22Rv1 (cell line): ENCODE results near the gene MPDZ.

Experiments
- H3K27ac ChIP-seq: fragments of 450-650 bp; 2 replicates; pipeline ENCODE4 v1.5.1; 2017
- ZFX ChIP-seq: fragments of 450-650 bp; IDR thresholded peaks from 2 replicates; pipeline ENCODE4 v1.6.1; 2017; ENCODE audit warnings: antibody characterized with exemption, borderline replicate concordance
- TF ChIP-seq, protein P1 (sequence below): fragments of 450-650 bp; IDR thresholded peaks from 2 replicates; pipeline ENCODE4 v1.5.1; 2017; ENCODE audit warnings: mild to moderate bottlenecking

MPDZ gene

DNA sequence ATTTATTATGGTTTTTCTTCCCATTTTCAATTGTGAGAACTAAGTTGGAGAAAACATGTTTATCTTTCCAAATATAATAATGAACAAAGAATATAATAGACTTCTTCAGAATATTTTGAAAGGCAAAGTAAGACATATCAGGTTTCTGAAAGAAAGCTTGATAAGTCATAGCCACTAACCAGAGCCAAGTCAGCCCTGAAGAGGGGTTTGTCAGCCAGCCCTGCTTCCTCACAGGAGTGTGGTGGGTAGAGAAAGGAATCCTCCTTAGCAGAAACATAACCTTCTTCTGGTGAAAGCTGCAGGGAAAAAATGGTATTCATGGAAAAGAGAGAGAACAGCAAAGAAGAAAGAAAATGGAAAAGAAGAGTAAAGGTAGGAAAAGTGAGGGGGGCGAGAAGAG is 93.4 kb downstream of the MPDZ start:
- no peak for TF ChIP-seq ZFX
- TF ChIP-seq, protein P1, sequence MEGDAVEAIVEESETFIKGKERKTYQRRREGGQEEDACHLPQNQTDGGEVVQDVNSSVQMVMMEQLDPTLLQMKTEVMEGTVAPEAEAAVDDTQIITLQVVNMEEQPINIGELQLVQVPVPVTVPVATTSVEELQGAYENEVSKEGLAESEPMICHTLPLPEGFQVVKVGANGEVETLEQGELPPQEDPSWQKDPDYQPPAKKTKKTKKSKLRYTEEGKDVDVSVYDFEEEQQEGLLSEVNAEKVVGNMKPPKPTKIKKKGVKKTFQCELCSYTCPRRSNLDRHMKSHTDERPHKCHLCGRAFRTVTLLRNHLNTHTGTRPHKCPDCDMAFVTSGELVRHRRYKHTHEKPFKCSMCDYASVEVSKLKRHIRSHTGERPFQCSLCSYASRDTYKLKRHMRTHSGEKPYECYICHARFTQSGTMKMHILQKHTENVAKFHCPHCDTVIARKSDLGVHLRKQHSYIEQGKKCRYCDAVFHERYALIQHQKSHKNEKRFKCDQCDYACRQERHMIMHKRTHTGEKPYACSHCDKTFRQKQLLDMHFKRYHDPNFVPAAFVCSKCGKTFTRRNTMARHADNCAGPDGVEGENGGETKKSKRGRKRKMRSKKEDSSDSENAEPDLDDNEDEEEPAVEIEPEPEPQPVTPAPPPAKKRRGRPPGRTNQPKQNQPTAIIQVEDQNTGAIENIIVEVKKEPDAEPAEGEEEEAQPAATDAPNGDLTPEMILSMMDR = no peak
- no peak overlapping the region for H3K27ac ChIP-seq

DNA sequence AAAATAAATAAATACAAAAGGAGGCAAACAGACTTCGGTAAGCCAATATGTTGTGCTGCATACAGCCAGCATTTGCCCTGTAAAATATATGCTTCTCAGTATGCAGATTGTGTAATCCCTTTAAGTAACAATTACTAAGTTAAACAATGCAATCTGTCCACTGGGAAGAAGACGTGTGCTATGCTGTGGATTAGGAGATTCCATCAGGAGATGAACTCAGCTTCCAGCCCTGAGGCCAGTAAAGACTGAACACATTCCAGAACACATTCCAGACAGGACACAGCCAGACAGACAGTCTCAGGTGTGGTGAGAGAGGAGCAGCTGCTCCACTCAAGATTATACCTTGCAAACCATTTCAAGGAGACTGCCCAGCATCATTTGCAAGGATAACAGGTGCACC is 97.8 kb downstream of the MPDZ start:
- no peak for TF ChIP-seq ZFX
- TF ChIP-seq, protein P1 = no peak
- H3K27ac ChIP-seq = no peak overlapping the region

DNA sequence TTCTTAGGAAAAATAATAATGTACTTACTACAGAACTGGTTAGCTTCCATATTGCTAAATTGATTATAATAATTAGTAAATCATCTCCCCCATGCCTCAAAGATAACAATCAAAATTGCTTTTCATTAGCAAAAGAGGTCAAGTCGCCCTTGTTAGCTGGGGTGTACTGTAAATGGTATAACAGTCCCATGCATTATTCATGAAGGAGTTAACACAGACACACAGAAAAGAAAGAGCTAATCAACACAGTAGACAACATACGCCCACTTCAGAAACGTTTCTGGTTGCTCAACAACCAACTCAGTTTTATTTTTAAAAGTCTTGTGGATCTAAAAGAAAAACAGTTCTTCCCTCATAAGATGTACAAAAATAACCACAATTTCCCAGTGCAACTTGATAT is 100.2 kb downstream of the MPDZ start:
- no peak overlapping the region for H3K27ac ChIP-seq
- no peak for TF ChIP-seq ZFX
- TF ChIP-seq, protein P1 = no peak

DNA sequence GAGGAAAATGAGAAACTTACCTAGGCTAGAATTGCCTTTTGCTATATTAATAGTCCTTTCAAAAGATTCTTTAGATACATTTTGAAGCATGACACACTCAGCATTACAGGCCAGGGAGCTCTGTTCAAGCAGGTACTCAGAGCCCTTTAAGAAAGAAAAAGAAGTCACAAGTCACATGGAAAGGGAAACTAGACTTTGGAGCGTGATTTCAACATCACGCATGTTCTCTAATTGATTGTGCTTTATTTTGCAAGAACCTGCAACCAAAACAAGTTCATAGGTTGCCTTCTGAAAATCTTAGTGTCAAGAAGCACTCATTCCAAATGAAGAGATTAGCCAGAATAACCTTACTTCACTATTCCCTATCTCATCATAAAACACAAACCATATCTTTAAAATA is 103.8 kb downstream of the MPDZ start:
- no peak overlapping the region for H3K27ac ChIP-seq
- no peak for TF ChIP-seq ZFX
- TF ChIP-seq, protein P1 = no peak

DNA sequence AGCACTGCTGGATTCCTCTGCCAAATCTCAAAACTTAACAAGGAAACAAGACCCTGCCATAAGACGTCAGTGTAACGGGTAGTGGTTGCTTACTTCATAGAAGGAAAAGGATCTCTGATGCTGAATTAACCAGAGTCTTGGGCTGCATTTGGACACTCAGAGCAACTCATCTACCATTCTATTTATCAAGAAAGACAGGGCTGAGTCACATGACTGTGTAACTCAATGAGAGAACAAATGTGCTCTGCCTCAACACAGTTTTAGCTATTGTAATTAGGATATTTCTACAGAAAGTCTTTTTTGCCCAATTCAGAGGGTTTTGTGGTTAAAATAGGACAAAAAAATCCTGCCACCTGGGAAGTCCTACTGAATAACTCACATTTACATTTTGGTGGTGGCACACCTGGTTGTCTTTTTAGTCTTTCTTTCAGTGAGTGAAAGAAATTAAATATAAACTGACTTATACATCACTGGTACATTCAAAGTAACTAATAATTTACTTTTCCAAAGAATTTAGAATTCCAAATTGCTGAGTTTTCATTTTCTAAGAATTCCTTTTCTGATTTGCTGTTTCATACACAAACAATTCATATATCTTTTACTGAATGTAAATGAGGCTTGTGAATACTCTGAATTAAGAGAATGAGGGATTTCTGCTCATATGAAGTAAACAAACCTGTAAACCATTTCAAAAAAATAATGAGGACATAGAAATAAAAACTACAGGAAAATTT is 104.4 kb downstream of the MPDZ start:
- no peak for TF ChIP-seq ZFX
- TF ChIP-seq, protein P1 = no peak
- no peak overlapping the region for H3K27ac ChIP-seq

DNA sequence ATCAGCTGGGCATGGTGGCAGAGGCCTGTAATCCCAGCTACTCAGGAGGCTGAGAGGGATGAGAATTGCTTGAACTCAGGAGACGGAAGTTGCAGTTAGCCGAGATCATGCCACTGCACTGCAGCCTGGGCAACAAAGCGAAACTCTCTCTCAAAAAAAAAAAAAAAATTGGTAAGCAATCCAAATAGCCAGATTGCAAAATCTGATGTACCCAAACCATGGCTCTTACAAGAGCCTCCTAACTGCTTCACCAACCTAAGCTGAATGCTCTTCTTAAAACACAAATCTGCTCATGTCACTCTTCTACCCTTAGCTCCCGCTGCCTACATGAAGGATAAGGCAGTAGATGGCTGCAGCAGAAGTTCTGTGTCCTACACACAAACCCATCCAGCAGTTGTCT is 105.9 kb downstream of the MPDZ start:
- no peak for TF ChIP-seq ZFX
- TF ChIP-seq, protein P1 = no peak
- H3K27ac ChIP-seq = no peak overlapping the region

DNA sequence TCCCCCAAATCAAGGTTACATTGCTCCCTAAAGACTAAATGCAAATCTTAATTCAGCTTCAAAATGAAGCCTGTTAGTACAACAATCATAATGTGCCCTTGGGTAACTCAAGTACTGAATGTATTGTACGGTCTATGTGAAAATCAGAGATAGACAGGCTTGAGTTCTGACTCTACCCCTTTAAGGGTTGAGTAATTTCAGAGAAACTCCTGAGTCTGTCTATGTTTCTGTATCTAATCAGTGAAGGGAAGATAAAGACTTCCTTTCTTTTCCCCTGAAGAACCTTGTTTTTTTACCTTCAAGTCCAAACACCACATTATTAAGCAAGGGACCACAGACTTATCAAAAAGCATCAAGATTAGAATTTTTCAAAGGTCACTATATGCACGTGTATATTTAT is 108.2 kb downstream of the MPDZ start:
- TF ChIP-seq, protein P1 = no peak
- TF ChIP-seq ZFX = no peak
- no peak overlapping the region for H3K27ac ChIP-seq
